Hematopoietic multipotent progenitor cell treated with erythropoietin and hydrocortisone succinate and interleukin-3 and kit ligand, for 15 days (in vitro differentiated cells): ENCODE measurements around the gene PTOV1.

ENCODE experiments used
- DNase-seq: peaks from one replicate; pipeline ENCODE4 v3.0.0-alpha.2; 2015; ENCODE audit warnings: low spot score

Gene PTOV1

DNA sequence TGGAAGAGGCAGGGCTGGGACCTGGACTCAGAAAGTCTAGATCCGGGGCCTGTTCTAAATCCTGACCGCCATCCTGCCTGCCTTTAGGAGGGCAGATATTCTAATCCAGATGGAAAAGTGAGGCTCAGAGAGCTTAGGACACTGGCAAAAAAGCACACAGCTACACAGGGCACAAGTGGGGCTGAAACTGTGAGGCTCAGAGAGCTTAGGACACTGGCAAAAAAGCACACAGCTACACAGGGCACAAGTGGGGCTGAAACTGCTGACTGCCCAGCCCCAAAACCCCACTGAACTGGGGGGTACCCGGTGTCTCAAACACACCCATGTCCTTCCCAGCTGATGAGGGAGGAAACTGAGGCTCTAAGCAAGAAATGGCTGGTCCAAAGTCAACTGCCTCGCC, 24.2 kb downstream of the PTOV1 start:
- DNase-seq: no peak

- DNase-seq: peak; percentile 71
Measured at GRCh38 chr19:49875857-49876421, 25.0 kb downstream of the PTOV1 start.

- peak; percentile 99 for DNase-seq
Measured at GRCh38 chr19:49876422-49877019, 25.6 kb downstream of the PTOV1 start.

DNA sequence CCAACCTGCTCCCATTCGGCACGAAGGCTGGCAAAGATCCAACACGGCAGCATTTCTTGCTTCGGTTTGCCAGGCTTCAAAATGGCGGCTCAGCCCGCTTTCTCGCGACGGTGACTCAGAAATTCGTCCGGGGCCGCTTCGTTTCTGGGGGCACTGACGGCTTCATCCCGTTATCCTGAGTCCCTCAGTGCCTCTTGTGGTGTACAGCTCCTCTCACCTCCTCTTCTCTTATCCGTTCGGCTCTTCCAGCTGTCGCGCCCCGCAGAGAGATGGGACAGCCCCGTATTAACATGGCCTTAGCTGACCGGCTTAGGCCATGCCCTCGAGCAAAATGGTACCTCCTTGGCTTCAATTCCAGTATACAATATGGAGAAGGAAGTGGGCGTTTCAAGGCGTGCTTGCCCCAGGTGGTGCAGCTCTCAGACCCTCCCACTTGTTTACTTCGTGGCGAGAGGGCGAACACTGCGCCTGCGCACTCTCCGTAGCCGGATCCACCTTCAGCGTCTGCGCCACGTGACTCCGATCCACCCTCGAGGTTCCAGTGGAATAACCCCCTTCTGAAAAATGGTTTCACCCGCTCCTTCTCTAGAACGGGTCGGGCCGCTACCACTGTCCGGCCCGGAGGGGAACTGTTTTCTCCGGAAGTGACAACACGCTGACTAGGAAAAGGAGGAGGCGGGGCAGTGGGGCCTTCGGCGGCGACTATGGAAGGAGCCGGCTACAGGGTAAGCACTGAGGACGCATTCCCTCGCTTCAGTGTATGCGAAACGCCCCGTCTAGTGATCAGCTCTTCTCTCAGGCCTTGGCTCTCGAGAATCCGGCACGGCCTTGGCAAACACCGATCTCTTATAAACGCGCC, 26.3 kb downstream of the PTOV1 start, which contains the start of the genes AKT1S1 and TBC1D17:
TSS of gene AKT1S1 (minus strand) at position 336 of the 859 bp plus-strand sequence. CDS start 4,060 bp downstream, outside the sequence.
TSS of gene TBC1D17 (plus strand) at position 683 of the 859 bp plus-strand sequence. CDS start at position 705, 22 bp downstream.
- peak; percentile 100 for DNase-seq

DNA sequence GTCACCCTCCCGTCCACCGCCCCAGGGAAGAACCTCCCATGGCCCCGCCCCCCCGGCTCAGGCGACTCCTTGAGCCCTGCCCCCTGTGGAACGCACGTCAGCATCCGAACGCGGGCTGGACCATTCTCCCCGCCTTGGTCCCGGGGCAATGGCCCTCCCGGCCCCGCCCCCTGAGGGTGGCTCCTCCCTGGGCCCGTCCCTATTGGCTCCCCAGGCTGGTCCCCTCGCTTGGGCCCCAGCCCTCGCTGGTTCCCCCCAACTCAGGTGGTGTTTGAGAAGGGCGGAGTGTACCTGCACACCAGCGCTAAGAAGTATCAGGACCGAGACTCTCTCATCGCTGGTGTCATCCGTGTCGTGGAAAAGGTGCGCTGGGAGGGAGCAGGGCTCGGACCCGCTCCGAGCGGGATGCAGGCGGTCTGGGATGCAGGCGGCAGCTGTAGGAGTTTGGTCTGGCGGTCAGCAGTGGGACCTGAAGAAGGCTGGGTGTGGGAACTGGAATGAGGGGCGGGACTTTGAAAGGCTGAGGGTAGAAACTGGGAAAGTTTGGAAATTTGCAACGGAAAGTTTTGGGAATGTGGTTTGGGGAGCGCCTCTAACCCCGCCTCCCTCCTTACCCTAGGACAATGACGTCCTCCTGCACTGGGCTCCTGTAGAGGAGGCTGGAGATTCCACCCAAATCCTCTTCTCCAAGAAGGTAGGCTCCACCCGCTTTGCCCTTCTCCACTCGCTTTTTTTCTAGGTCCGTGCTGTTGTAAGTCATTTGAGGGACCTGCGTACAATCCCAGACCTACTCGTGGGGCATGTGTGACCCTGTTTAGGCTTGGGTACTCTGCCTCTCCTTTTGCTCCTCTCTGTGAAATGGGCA, 27.2 kb downstream of the PTOV1 start:
- peak; percentile 99 for DNase-seq

DNA sequence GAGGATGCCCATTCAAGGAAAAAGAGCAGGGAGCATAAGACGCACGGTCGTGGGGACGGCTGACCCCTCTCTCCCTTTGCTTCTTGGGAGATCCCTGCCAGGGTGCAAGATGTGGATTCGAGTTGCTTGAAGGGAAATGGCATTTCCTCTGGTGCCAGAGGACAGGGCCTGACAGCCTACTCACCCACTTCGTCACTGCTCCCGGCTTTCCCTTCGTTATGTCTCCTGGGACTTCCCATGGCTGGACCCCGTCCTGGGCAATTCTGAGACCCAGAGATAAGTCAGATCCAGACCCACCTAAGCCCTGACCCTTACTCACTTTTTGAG, 27.7 kb downstream of the PTOV1 start:
- no peak for DNase-seq

DNA sequence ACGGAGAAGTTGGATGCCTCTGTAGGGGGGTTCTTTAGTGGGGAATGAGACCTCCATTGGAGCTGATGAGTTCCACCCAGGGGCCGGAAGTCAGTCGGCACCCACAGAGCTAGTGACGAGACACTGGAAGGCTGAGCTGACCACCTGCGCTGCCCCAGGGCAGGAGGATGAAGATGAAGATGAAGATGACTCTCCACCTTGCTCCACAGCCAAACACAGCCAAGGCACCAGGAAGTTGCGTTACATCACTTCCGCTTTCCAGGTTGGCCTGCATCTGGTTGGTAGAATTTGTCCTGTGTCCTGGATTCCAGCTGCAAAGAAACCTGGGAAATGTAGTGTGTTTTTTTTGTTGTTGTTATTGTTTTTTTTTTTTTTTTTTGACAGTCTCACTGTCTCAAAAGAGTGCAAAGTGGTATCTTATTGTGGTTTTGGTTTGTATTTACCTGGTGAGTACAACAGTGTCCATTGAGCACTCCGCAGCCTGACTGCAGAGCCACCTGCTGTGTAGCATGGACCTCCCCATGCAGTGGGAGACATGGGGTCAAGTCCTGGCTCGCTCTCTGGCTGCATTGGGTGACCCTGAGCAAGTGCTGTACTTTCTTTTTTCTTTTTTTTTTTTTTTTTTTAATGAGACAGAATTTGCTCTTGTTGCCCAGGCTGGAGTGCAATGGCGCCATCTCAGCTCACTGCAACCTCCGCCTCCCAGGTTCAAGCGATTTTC, 28.4 kb downstream of the PTOV1 start:
- DNase-seq: no peak

GRCh38 chr19:49880162-49880869, 29.4 kb downstream of the PTOV1 start:
- DNase-seq: no peak

- DNase-seq: no peak
Measured at GRCh38 chr19:49881186-49881585, 30.2 kb downstream of the PTOV1 start.

DNA sequence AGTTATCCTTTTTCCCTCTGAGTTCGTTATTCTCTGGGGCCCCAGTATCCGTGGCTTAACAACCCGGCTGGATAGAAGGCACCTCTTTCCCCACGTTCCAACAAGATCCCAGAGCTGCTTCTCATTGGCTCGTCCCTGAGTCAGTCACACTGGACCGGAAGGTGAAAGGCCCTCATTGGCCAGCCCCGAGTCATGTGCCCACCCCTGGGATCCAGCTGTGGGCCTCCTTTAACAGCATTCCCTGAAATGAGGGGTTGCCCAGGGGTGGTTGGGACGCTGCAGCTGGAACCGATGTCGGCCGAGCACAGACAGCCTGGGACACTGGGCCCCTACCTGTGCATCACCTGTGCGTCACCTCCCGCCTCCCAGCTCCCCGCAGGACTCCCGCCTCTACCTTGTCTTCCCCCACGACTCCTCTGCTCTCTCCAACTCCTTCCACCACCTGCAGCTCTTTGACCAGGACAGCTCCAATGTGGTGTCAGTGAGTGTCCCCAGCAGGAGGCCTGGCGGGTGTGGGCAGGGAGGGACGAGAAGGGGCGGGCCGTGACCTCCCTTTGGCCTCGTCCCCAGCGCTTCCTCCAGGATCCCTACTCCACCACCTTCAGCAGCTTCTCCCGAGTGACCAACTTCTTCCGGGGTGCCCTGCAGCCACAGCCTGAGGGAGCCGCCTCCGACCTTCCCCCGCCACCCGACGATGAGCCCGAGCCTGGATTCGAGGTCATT, 30.9 kb downstream of the PTOV1 start:
- DNase-seq: no peak

- no peak for DNase-seq
Measured at GRCh38 chr19:49882643-49883042, 31.7 kb downstream of the PTOV1 start.

DNA sequence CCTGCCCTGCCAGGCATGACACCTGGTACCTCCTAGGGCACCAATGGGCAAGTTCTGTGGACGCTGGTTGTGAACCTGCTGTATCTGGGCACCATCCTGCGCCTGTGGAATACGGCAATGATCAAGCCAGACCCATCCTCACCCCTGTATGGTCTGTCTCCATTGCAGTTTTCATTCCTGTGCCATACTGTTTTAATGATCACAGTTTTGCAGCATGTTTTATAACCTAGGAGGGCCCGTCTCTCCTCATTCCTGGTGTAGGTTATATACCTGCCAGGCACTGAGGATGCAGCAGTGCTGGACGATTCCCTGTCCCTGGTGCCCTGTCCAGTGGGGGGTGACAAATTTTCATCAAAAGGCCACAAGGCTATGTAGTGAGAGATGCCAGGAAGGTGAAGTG, 32.1 kb downstream of the PTOV1 start:
- DNase-seq: no peak

GRCh38 chr19:49884109-49884508, 33.1 kb downstream of the PTOV1 start:
- DNase-seq: no peak

DNA sequence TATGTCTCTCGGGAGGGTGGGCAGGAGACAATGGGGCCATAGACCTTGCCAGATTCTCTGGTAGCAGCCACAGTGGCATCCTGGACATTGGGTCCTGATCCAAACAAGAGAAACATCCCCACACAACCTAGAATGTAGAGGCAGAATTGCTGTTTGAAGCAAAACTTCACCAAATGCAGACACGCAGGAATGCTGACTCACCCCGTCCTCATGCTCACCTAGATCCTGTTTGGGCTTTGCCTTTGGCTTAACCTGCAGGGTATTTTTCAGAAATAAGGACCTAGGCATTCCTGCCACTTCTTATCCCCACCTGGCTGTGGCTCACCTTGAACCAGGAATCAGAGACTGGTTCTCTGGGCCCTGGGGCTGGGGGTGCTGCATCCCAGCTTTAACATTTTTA, 33.8 kb downstream of the PTOV1 start:
- DNase-seq: no peak

DNA sequence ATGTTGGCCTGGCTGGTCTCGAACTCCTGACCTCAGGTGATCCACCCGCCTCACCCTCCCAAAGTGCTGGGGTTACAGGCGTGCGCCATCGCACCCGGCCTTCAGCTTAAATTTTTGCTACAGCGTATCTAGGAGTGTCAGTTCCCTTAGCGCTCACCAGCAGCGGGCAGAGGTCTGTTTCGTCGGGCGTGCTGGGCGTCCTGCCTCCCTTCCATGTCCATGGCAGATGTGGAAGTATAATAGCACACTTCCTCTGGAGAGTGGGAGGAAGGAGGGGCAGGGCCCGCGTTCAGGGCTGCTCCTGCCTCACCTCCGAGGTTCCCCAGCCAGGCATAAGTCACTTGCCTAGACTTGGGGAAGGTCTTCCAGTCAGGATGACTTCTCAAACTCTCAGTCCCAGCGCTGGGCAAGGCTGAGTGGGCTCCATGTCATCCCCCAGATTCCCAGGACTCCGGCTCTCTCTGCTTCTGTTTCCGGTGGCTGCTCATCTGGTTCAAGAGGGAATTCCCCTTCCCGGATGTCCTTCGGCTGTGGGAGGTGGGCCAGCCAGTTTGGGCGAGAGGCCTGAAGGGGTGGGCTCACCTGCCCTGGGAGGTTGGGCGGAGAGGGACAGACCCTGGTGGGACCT, 36.2 kb downstream of the PTOV1 start:
- DNase-seq: no peak

DNA sequence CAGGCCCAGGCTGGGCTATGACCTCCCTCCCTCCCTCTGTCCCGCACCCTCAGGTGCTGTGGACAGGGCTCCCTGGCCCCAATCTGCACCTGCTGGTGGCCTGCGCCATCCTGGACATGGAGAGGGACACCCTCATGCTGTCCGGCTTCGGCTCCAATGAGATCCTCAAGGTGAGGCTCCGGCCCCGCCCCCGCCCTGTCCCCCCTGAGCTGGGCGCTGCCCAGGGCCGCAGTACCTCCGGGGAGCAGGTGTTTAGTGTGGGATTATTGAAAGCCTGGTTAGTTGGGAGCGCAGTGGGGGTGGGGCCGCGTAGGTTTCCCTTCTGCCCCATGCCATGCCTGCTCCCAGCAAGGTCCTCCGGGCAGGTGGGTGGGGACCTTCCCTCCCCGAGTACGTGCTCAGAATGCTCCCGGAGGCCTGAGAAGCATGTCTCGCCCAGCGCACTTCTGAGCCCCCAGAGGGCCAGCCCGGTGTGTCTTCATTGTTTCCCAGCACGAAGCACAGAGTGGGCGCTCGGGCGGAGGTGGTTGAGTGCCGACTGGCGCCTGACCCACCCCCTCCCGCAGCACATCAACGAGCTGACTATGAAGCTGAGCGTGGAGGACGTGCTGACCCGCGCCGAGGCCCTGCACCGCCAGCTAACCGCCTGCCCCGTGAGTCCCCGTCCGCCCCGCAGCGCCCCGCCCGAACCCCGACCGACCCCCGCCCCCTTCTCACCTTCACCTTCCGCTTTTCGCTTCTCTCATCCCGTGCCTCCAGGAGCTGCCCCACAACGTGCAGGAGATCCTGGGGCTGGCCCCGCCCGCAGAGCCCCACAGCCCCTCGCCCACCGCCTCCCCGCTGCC, 36.9 kb downstream of the PTOV1 start:
- no peak for DNase-seq

DNA sequence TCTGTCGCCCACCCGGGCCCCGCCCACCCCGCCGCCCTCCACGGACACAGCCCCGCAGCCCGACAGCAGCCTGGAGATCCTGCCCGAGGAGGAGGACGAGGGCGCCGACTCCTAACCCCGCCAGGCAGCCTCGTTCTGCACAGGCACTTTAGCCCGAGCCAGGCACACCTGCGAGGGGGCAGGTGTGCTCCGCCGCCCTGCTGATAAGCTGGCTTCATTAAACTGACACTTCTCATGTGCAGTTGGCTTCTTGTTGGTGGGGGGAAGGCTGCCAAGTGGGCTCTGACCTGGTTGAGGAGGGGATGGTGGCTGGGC, 37.5 kb downstream of the PTOV1 start:
- no peak for DNase-seq

DNA sequence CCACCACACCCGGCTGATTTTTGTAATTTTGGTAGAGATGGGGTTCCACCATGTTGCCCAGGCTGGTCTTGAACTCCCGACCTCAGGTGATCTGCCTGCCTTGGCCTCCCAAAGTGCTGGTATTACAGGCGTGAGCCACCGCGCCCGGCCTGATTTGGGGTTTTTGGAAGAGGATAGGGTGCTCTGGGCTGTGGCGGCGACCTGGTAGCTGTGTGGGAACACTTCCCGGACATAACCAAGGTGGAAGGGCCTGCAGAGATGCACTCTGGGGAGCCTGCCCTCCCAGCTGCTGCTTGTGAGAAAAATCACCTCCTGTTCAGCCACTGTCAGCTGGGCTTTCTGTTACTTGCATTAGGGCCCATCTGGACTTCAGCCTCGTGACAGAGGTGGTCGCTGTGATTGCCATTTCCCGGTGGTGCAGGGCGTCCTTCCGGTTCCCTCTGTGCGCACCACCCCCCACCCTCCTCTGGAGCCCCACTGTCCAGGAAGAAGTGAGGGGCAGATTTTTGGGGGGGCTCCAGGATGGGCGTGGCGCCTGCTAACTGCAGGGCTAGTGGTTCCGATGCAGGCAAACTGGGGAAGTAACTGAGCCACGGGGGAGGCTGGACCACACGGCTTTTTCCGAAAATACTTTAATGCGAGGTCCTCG, 38.2 kb downstream of the PTOV1 start:
- no peak for DNase-seq
